GM18867 (cell line): ENCODE results near the gene RARRES1.

Source experiments
- ATAC-seq: cut with Tn5 transposase; IDR thresholded peaks from one replicate; pipeline ENCODE4 v1.9.1; 2021; ENCODE audit warnings: mild to moderate bottlenecking, moderate library complexity; ENCODE audit not compliant: unreplicated experiment

RARRES1 gene, protein sequence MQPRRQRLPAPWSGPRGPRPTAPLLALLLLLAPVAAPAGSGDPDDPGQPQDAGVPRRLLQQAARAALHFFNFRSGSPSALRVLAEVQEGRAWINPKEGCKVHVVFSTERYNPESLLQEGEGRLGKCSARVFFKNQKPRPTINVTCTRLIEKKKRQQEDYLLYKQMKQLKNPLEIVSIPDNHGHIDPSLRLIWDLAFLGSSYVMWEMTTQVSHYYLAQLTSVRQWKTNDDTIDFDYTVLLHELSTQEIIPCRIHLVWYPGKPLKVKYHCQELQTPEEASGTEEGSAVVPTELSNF

DNA sequence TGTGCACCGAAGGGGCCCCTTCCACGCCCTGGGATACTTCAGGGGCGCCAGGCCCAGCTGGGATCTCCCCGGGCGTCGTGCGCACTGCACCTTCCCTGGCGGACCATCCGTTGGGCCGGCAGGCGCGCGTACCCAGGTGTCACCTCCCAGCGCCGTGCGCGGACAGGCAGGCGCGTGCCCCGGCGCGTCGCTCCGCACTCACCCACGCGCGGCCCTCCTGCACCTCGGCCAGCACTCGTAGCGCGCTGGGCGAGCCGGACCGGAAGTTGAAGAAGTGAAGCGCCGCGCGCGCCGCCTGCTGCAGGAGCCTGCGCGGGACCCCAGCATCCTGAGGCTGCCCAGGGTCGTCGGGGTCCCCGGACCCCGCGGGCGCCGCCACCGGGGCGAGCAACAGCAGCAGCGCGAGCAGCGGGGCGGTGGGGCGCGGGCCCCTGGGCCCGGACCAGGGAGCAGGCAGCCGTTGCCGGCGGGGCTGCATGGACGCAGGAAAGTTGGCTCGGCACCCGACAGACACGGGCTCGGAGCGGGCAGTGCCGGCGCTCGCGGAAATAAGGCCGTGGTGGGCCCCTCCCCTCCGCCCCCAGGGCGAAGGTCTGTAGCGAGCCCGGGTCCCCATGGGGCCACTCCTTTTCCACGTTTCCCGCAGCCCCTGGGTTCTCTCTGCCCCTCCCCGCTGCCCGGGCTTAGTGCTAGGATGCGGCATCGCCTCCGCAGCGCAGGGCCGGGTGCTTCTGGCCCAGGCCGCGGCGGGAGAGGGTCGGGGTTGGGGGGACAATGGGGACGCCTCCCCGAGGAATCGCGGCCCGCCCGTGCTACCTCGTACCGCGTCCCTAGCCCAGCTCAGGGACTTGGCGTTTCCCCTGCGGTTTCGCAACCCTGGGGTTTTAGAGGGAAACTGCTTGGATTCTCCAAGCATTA, at the start of gene RARRES1:
TSS of gene RARRES1 (minus strand) at position 520 of the 918 bp plus-strand sequence. CDS start at position 478, 42 bp downstream.
- peak; percentile 42 for ATAC-seq

GRCh38 chr3:158781849-158782248, 49.6 kb upstream of the RARRES1 start:
- ATAC-seq, result no peak

GRCh38 chr3:158781191-158781590, 48.9 kb upstream of the RARRES1 start:
- ATAC-seq, result no peak

- ATAC-seq, result no peak
Measured at GRCh38 chr3:158780766-158781165, 48.5 kb upstream of the RARRES1 start.

- no peak for ATAC-seq
Measured at GRCh38 chr3:158777161-158777873, 45.1 kb upstream of the RARRES1 start.

DNA sequence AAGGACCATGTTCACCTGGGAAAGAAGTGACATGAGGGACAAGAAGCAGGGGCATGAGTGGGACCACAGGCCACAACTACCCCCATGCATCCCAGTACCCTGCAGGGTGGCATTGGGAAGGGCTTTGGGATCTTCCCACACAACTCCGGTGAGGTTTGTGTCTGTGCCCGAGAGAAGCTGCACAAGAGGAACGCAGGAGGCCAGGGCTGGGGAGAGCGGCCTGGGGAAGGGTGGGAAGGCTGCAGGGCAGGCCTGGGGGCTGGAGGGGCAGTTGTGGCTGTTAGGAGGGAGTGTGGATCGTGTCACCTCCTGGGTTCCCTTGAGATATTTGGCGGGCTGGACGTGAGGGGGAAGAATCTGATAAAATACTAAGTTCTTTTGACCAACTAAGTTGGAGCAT, 44.3 kb upstream of the RARRES1 start:
- ATAC-seq, result no peak

DNA sequence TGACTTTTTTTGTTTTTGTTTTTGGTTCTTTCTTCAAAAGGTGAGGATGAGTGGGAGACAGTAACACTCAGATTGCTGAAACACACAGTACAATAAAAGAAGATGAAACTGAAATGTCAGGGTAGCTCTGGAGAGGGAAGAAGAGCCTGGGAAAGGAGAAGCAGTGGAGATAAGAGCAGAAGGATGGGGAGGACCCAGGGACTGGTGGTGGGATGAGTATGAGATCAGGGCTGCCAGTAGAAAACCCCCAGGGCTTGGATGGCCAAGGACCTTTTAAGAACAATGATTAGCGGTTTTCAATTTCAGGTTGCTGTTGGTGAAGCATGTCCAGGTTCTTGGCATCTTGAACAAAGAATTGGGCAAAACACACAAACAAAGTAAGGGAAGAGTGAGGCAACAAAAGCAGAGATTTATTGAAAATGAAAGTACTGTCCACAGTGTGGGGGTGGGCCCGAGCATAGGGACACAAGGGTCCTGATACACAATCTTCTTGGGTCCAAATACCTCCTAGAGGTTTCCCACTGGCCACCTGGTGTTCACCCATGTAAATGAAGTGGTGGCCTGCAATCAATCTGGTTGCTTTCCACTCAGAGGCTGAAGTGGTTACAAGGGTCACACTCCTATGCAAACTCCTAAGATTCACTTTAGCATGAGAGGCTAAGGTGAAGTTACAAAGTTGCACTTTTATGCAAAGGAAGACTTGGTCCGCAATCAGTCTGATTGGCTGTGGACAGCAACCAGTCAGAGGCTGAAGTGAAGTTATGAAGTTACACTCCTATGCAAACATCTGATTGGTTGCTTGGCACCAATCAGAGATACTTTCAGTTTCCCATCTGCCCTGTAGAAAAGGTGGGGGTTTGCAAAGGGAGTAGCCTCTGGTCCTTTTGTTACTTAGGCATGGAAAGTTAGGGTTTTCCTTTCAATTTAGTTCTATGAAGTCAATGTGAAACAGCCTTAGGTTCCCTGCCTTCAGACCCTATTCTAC, 43.5 kb upstream of the RARRES1 start:
- ATAC-seq, result peak; percentile 62

GRCh38 chr3:158774965-158775364, 42.7 kb upstream of the RARRES1 start:
- no peak for ATAC-seq

- no peak for ATAC-seq
Measured at GRCh38 chr3:158773845-158774830, 41.9 kb upstream of the RARRES1 start.

DNA sequence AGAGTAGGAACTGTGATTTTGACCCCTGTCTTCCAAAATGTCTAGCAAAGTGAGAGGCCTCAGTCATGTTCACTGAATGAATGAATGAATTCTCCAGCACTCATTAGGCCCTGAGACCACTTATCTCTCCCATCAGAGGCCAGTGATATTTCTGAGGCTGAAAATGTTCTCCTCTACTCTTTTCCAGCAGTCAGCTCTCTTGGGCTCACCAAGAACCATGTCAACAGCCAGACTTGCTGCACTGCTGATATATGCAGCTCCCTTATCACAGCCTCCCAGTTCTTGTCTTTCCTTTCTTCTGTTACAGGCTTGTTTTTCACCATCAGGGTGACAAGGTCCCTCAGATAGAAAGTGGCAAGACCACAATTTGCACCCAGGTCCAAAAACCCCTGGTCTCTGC, 40.9 kb upstream of the RARRES1 start:
- ATAC-seq, result no peak

DNA sequence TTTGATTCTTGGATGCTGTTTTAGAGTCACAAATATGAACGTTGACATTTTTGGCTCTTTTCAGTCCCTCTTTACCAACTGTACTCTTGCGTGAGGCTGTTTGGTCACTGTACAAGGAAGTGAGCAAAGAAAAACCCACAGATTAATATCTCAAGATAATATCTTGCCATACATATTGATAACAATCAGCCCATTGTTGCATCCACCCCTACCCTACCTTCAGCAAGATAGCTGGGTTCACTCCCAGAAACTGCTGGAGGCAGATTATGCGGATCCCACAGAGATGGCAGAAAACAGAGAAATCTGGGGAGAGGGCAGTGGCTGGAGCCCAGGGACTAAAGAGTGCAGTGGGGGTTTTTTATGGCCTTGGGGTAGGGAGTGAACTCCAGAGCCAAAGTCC, 39.7 kb upstream of the RARRES1 start:
- no peak for ATAC-seq

GRCh38 chr3:158771577-158771976, 39.3 kb upstream of the RARRES1 start:
- ATAC-seq, result no peak

GRCh38 chr3:158770741-158771350, 38.6 kb upstream of the RARRES1 start:
- no peak for ATAC-seq

GRCh38 chr3:158769952-158770740, 37.9 kb upstream of the RARRES1 start:
- ATAC-seq, result no peak

GRCh38 chr3:158769549-158769948, 37.3 kb upstream of the RARRES1 start:
- ATAC-seq, result no peak

DNA sequence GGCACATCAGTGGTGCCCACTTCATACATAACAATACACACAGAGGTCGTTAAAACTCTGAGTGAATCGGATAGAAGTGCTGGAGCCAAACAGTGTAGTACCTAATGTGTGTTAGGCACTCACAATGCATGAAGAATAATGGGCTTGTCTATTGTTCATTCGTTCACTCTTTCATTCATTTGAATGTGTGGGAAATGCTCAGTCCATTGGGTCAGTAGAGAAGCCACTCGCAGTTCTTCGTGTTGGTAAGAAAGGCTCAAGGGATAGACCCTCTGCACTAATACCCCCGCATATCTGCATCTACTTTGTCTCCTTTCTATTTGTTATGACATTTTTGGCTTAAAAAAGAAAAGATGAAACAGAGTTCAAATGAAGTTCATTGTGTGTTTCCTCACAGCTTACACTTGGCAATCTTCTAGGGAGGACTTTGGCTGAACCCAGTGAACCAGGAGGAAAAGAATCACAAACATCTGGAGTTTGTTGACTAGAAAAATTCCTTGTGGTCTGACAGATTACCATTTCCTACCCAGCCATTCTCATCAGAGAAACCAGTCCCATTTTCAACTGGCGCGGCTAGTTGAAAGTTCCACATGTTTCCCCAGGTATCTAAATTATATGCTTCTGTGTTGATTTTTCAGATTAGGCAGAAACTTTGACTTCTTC, 36.8 kb upstream of the RARRES1 start:
- ATAC-seq, result no peak

GRCh38 chr3:158768361-158768787, 36.1 kb upstream of the RARRES1 start:
- ATAC-seq, result no peak
